Duodenal mucosa (tissue), 2 donors: Measurements from ENCODE around the gene ENOPH1.

ENCODE experiments used
- H3K27ac ChIP-seq: one replicate; pipeline ENCODE4 v1.7.0; 2013; ENCODE audit warnings: low read depth, low read length
- H3K27me3 ChIP-seq, 2 donors: one replicate each; pipeline ENCODE4 v1.7.0; 2013; ENCODE audit warnings: low read length in 2 of 2, control low read depth in 1 of 2; ENCODE audit not compliant: insufficient read depth in 2 of 2, control insufficient read depth in 1 of 2
- H3K36me3 ChIP-seq, 2 donors: one replicate each; pipeline ENCODE4 v1.7.0; 2013; ENCODE audit warnings: low read length in 2 of 2, control low read depth in 1 of 2; ENCODE audit not compliant: insufficient read depth in 2 of 2, control insufficient read depth in 1 of 2
- H3K4me1 ChIP-seq, 2 donors: one replicate each; pipeline ENCODE4 v1.7.0; 2013; ENCODE audit warnings: low read length in 2 of 2, control low read depth in 1 of 2; ENCODE audit not compliant: insufficient read depth in 2 of 2, control insufficient read depth in 1 of 2
- H3K4me3 ChIP-seq, 2 donors: one replicate each; pipeline ENCODE4 v1.7.0; 2013; ENCODE audit warnings: low read length in 2 of 2, low read depth in 1 of 2
- H3K9ac ChIP-seq, 2 donors: one replicate each; pipeline ENCODE4 v1.7.0; 2013; ENCODE audit warnings: low read length in 2 of 2, low read depth in 1 of 2
- H3K9me3 ChIP-seq, 2 donors: one replicate each; pipeline ENCODE4 v1.7.0; 2013; ENCODE audit warnings: low read length in 2 of 2, control low read depth in 1 of 2; ENCODE audit not compliant: control insufficient read depth in 1 of 2

ENOPH1 gene

GRCh38 chr4:82500435-82501153 lies 70.2 kb downstream of the ENOPH1 start:
- H3K27me3 ChIP-seq, result no peaks in the 10 kb centered on the region
- no peaks in the 10 kb centered on the region for H3K9me3 ChIP-seq
- peaks cover 0 to 6% of the 10 kb centered on the region in 2 donors for H3K4me1 ChIP-seq
- H3K9ac ChIP-seq, result no peak overlapping the region
- H3K36me3 ChIP-seq, result peaks cover 0 to 3% of the 10 kb centered on the region in 2 donors
- no peak overlapping the region for H3K4me3 ChIP-seq
- H3K27ac ChIP-seq, result no peak overlapping the region

- H3K4me1 ChIP-seq, result peaks cover 0 to 6% of the 10 kb centered on the region in 2 donors
- no peaks in the 10 kb centered on the region for H3K27me3 ChIP-seq
- no peak overlapping the region for H3K9ac ChIP-seq
- no peak overlapping the region for H3K27ac ChIP-seq
- H3K36me3 ChIP-seq, result peaks cover 0 to 3% of the 10 kb centered on the region in 2 donors
- H3K9me3 ChIP-seq, result no peaks in the 10 kb centered on the region
- H3K4me3 ChIP-seq, result no peak overlapping the region
These were observed 70.7 kb downstream of the ENOPH1 start for GRCh38 chr4:82501154-82501442.

- Histone ChIP-seq H3K27me3 (no peaks in the 10 kb centered on the region), H3K4me1 (peaks cover 0 to 8% of the 10 kb centered on the region in 2 donors), H3K9ac (no peak overlapping the region), H3K27ac (no peak overlapping the region), H3K36me3 (no peaks in the 10 kb centered on the region), H3K4me3 (no peak overlapping the region), H3K9me3 (no peaks in the 10 kb centered on the region)
These were observed 77.6 kb downstream of the ENOPH1 start for GRCh38 chr4:82508011-82508410.

GRCh38 chr4:82508806-82509428 lies 78.5 kb downstream of the ENOPH1 start:
- Histone ChIP-seq H3K4me1 (peaks cover 0 to 8% of the 10 kb centered on the region in 2 donors), H3K27ac (no peak overlapping the region), H3K4me3 (no peak overlapping the region)

GRCh38 chr4:82510216-82510615 lies 79.8 kb downstream of the ENOPH1 start:
- peaks cover 0 to 8% of the 10 kb centered on the region in 2 donors for H3K4me1 ChIP-seq
- no peaks in the 10 kb centered on the region for H3K27me3 ChIP-seq
- H3K4me3 ChIP-seq, result no peak overlapping the region
- H3K9ac ChIP-seq, result no peak overlapping the region
- H3K9me3 ChIP-seq, result no peaks in the 10 kb centered on the region
- H3K27ac ChIP-seq, result no peak overlapping the region
- H3K36me3 ChIP-seq, result no peaks in the 10 kb centered on the region

More at GRCh38 chr4:82508806-82509428, 78.5 kb downstream of the ENOPH1 start:
- Histone ChIP-seq H3K36me3 (no peaks in the 10 kb centered on the region), H3K9me3 (no peaks in the 10 kb centered on the region), H3K27me3 (no peaks in the 10 kb centered on the region), H3K9ac (no peak overlapping the region)
